ENCODE results near the gene CCNY. TPM values are rescaled to one million over a fixed set of nuclear protein-coding genes. Genes with fewer than 3 reads are reported as not detected.

Gene CCNY
- total and polyA plus RNA-seq, 2 experiments from 2014 or later, result 38.9 to 79.9 TPM

DNA sequence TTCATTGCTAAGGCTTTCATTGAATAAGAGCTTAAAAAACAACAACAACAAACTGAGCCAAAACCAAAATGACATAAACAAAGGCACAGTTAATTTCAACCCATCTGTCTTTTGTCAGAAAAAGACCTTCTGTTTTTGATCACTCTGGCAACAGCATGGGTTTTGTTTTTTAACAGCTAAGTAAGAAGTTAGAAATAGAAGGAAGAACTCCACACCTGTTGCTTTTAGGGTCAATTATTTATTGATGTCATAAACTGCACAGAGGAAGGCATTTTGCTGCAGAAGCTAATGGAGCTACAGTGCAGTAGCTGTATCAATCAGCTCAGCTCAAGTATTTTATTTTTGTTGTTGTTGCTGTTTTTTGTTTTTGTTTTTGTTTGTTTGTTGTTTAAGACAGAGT is 252.5 kb downstream of the CCNY start:
- no peaks in the 10 kb centered on the region for H3K36me3 ChIP-seq
- no peak for DNase-seq (ENCODE audit: low read depth in 1 of 2, low spot score in 1 of 2)
- H3K4me1 ChIP-seq (ENCODE audit: low read depth), result no peaks in the 10 kb centered on the region
- TF ChIP-seq, protein P1, sequence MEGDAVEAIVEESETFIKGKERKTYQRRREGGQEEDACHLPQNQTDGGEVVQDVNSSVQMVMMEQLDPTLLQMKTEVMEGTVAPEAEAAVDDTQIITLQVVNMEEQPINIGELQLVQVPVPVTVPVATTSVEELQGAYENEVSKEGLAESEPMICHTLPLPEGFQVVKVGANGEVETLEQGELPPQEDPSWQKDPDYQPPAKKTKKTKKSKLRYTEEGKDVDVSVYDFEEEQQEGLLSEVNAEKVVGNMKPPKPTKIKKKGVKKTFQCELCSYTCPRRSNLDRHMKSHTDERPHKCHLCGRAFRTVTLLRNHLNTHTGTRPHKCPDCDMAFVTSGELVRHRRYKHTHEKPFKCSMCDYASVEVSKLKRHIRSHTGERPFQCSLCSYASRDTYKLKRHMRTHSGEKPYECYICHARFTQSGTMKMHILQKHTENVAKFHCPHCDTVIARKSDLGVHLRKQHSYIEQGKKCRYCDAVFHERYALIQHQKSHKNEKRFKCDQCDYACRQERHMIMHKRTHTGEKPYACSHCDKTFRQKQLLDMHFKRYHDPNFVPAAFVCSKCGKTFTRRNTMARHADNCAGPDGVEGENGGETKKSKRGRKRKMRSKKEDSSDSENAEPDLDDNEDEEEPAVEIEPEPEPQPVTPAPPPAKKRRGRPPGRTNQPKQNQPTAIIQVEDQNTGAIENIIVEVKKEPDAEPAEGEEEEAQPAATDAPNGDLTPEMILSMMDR (IDR thresholded peaks at IDR 0.05; ENCODE audit: low read depth, low read length), result no peak
- H3K9me3 ChIP-seq (ENCODE audit: low read depth), result no peaks in the 10 kb centered on the region
- no peak overlapping the region for H3K4me3 ChIP-seq
- H3K27me3 ChIP-seq, result no peaks in the 10 kb centered on the region
- H3K27ac ChIP-seq, result no peak overlapping the region

DNA sequence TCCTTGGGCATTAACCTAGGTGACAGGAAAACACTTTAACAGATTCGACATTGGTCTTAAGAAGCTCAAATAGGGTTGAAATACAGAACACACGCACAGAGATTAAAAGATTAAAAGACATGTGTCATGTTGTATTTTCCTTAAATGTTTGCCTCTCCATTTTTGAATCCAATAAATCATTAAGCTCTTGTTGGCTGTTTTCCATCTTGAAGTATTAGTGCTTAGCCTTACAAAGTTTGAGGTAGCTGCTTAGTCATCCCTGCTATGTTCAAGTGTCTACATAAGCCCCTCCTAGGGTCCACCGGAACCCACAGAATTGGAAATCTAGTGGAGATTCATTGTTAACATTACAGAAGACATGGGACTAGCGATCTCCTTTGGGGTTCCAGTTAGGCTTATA is 256.1 kb downstream of the CCNY start:
- no peaks in the 10 kb centered on the region for H3K4me1 ChIP-seq (ENCODE audit: low read depth)
- no peaks in the 10 kb centered on the region for H3K27me3 ChIP-seq
- DNase-seq (ENCODE audit: low read depth in 1 of 2, low spot score in 1 of 2), result no peak
- no peak overlapping the region for H3K27ac ChIP-seq
- no peaks in the 10 kb centered on the region for H3K36me3 ChIP-seq
- TF ChIP-seq, protein P1 (IDR thresholded peaks at IDR 0.05; ENCODE audit: low read depth, low read length), result no peak
- no peaks in the 10 kb centered on the region for H3K9me3 ChIP-seq (ENCODE audit: low read depth)
- no peak overlapping the region for H3K4me3 ChIP-seq

DNA sequence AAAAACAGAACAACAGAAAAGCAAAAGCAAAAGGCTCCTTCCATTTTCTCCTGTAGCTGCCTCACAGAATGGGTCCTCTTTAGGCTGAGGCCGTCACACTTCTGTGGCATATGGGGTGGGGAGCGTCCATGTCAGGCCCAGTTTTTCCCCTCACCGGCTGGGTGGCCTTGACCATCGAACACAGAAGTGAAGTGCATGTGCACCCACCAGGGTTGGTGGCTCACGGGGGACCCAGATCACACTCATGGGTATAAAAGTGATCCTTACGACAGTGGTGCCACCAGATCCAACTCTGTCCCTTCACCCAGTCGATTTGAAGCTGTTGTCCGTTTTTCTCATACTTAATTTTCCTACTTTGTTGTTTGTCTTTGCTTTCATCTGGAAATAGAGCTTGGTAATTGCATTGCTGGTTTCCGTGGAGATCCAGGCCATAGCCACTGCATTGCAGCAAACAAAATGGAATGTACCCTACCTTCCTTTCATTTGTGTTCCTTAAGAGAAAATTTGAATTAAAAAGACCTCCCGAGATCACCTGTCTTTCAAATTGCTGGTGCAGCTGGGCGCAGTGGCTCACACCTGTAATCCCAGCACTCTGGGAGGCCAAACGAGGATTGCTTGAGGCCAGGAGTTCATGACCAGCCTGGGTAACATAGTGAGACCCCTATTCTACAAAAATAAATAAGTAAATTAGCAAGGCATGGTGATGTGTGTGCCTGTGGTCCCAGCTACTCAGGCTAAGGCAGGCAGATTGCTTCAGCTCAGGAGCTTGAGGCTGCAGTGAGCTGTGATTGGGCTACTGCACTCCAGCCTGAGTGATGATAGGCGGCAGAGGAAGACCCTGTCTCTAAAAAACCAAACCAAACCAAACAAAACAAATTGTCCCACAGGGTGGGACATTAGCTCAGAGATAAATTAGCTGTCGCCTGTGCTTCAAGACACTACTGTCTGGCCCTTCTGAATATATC is 258.1 kb downstream of the CCNY start:
- Histone ChIP-seq H3K9me3 (ENCODE audit: low read depth) (no peaks in the 10 kb centered on the region), H3K4me1 (ENCODE audit: low read depth) (no peaks in the 10 kb centered on the region), H3K27ac (no peak overlapping the region), H3K4me3 (no peak overlapping the region), H3K36me3 (no peaks in the 10 kb centered on the region), H3K27me3 (no peaks in the 10 kb centered on the region)
- DNase-seq (ENCODE audit: low read depth in 1 of 2, low spot score in 1 of 2), result no peak
- TF ChIP-seq, protein P1 (IDR thresholded peaks at IDR 0.05; ENCODE audit: low read depth, low read length), result no peak

DNA sequence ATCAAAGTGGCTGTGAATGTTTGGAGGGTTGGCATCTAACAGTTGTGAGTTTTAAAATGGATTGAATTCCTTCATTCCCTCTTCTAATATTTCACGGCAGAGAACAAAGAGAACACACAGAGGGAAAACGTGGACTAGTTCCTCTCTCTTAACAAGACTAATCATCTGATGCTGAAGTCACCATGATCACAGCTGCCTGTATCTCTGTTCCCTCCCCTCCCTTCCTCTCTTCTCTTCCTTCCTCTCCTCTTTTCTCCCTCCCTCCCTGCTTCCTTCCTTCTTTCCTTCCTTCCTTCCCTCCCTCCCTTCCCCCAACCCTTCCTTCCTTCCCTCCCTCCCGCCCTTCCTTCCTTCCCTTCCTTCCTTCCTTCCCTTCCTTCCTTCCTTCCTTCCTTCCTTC is 258.8 kb downstream of the CCNY start:
- Histone ChIP-seq H3K4me3 (no peak overlapping the region), H3K4me1 (ENCODE audit: low read depth) (no peaks in the 10 kb centered on the region), H3K27ac (no peak overlapping the region), H3K9me3 (ENCODE audit: low read depth) (no peaks in the 10 kb centered on the region), H3K27me3 (no peaks in the 10 kb centered on the region), H3K36me3 (no peaks in the 10 kb centered on the region)
- DNase-seq (ENCODE audit: low read depth in 1 of 2, low spot score in 1 of 2), result no peak
- TF ChIP-seq, protein P1 (IDR thresholded peaks at IDR 0.05; ENCODE audit: low read depth, low read length), result no peak

DNA sequence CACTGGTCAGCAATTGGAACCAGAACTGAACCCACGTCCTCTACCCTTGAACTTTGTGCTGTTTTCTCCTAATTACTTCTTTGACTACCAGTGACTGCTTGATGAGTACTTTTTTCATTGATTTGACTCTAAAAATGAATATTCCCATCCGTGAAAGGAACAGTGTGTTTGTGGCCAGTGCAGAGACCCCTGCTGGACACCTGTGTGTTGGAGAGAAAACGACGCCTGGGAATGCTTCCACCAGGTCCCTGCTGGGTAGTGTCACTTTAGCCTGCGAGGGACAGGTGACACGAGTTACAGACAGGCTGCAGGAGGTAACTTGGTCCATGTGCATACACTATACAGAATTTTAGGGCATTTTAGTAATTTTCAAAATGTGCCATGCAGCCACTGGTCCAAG is 262.1 kb downstream of the CCNY start:
- no peak overlapping the region for H3K27ac ChIP-seq
- DNase-seq (ENCODE audit: low read depth in 1 of 2, low spot score in 1 of 2), result peak; percentile 25 to 30
- H3K36me3 ChIP-seq, result no peaks in the 10 kb centered on the region
- TF ChIP-seq, protein P1 (IDR thresholded peaks at IDR 0.05; ENCODE audit: low read depth, low read length), result peak; percentile 55
- H3K4me1 ChIP-seq (ENCODE audit: low read depth), result no peaks in the 10 kb centered on the region
- no peaks in the 10 kb centered on the region for H3K27me3 ChIP-seq
- no peaks in the 10 kb centered on the region for H3K9me3 ChIP-seq (ENCODE audit: low read depth)
- no peak overlapping the region for H3K4me3 ChIP-seq

Data from cardiac muscle cell (in vitro differentiated cells and primary cell).